IMR-90 (cell line): ENCODE measurements around the gene USP33. TPM values are rescaled to one million over a fixed set of nuclear protein-coding genes. Genes with fewer than 3 reads are reported as not detected.

Experiments
- ATAC-seq: fragments of 200-7000 bp; cut with Tn5 transposase; 2 replicates; pipeline ENCODE4 v1.9.1; 2020; ENCODE audit warnings: low read depth, mild to moderate bottlenecking, moderate library complexity
- BruUV-seq: library from RNA; stranded (reverse); fragments of 400-500 nt; replicated peaks from 2 replicates; lab custom pipeline; 2021; lab: Mats Ljungman, UMichigan
- CTCF ChIA-PET: fragments of 300-600 bp; formaldehyde crosslinking; extraction: SDS; loops from one replicate; lab custom pipeline; 2021; ENCODE audit warnings: antibody characterized with exemption; lab: Yijun Ruan, JAX
- POLR2A ChIA-PET: fragments of 300-600 bp; sonication (Branson Sonifier 250); formaldehyde crosslinking; loops from one replicate; lab custom pipeline; 2022; ENCODE audit warnings: antibody characterized with exemption; ENCODE audit not compliant: unreplicated experiment; lab: Charles Lee
- DNase-seq: peaks from one replicate; pipeline ENCODE4 v3.0.0; 2013
- H2AFZ ChIP-seq: replicated peaks from 2 replicates; pipeline ENCODE3; 2013; ENCODE audit warnings: low read length, mild to moderate bottlenecking; ENCODE audit not compliant: poor library complexity
- H2AK5ac ChIP-seq: 2 replicates; pipeline ENCODE4 v1.6.1; 2013; ENCODE audit warnings: low read depth, low read length, inconsistent platforms
- H2AK9ac ChIP-seq: replicated peaks from 2 replicates; pipeline ENCODE3; 2013; ENCODE audit warnings: mild to moderate bottlenecking, low read depth, low read length, moderate library complexity; ENCODE audit not compliant: poor library complexity
- H2BK120ac ChIP-seq: 2 replicates; pipeline ENCODE4 v1.6.1; 2013; ENCODE audit warnings: low read depth, low read length, inconsistent platforms
- H2BK15ac ChIP-seq: 3 replicates; pipeline ENCODE4 v1.6.1; 2013; ENCODE audit warnings: low read depth, low read length, inconsistent platforms
- H2BK20ac ChIP-seq: 2 replicates; pipeline ENCODE4 v1.6.1; 2013; ENCODE audit warnings: low read depth, mild to moderate bottlenecking, inconsistent platforms, low read length, moderate library complexity
- H2BK5ac ChIP-seq: 2 replicates; pipeline ENCODE4 v1.6.1; 2013; ENCODE audit warnings: mild to moderate bottlenecking, low read depth, low read length, inconsistent platforms; ENCODE audit not compliant: poor library complexity, severe bottlenecking
- H3K14ac ChIP-seq: replicated peaks from 2 replicates; pipeline ENCODE4 v1.6.1; 2013; ENCODE audit warnings: low read depth, low read length, inconsistent platforms
- H3K18ac ChIP-seq: 2 replicates; pipeline ENCODE4 v1.6.1; 2013; ENCODE audit warnings: low read depth, low read length, control low read depth
- H3K23ac ChIP-seq: 2 replicates; pipeline ENCODE4 v1.6.1; 2013; ENCODE audit warnings: low read depth, low read length, inconsistent platforms
- H3K27ac ChIP-seq: 2 replicates; pipeline ENCODE4 v1.5.1; 2013; ENCODE audit warnings: mild to moderate bottlenecking, control low read depth, low read length; ENCODE audit not compliant: insufficient read depth
- H3K27me3 ChIP-seq: 2 replicates; pipeline ENCODE4 v1.6.1; 2013; ENCODE audit warnings: low read length; ENCODE audit not compliant: control insufficient read depth, insufficient read depth
- H3K36me3 ChIP-seq: 2 replicates; pipeline ENCODE4 v1.6.1; 2013; ENCODE audit warnings: low read length, mixed read lengths; ENCODE audit not compliant: control insufficient read depth, insufficient read depth
- H3K4ac ChIP-seq: 2 replicates; pipeline ENCODE4 v1.6.1; 2013; ENCODE audit warnings: low read depth, low read length, inconsistent platforms
- H3K4me1 ChIP-seq: 2 replicates; pipeline ENCODE4 v1.6.1; 2013; ENCODE audit warnings: low read length, mixed read lengths; ENCODE audit not compliant: control insufficient read depth, insufficient read depth
- H3K4me2 ChIP-seq: 2 replicates; pipeline ENCODE4 v1.6.1; 2013; ENCODE audit warnings: low read depth, mild to moderate bottlenecking, control low read depth, low read length, moderate library complexity
- H3K4me3 ChIP-seq: 2 replicates; pipeline ENCODE4 v1.5.1; 2013; ENCODE audit warnings: low read depth, mild to moderate bottlenecking, control low read depth, low read length, moderate library complexity; ENCODE audit not compliant: insufficient read depth
- H3K56ac ChIP-seq: 2 replicates; pipeline ENCODE4 v1.6.1; 2013; ENCODE audit warnings: low read length, inconsistent platforms; ENCODE audit not compliant: insufficient read depth; ENCODE audit errors: extremely low read depth
- H3K79me1 ChIP-seq, 2 experiments: 2 replicates each; pipeline ENCODE4 v1.6.1; 2013; ENCODE audit warnings: low read length in 2 of 2, inconsistent platforms in 1 of 2, low read depth in 1 of 2
- H3K9ac ChIP-seq: 2 replicates; pipeline ENCODE4 v1.6.1; 2013; ENCODE audit warnings: low read depth, low read length, control low read depth
- H3K9me1 ChIP-seq: 2 replicates; pipeline ENCODE4 v1.6.1; 2013; ENCODE audit warnings: low read length, inconsistent platforms; ENCODE audit not compliant: insufficient read depth
- H3K9me3 ChIP-seq: 2 replicates; pipeline ENCODE4 v1.6.1; 2013; ENCODE audit warnings: low read length; ENCODE audit not compliant: control insufficient read depth, insufficient read depth
- H4K20me1 ChIP-seq: 2 replicates; pipeline ENCODE4 v1.6.1; 2013; ENCODE audit warnings: low read length, inconsistent platforms; ENCODE audit not compliant: insufficient read depth
- H4K5ac ChIP-seq: 2 replicates; pipeline ENCODE4 v1.6.1; 2013; ENCODE audit warnings: mild to moderate bottlenecking, low read depth, low read length, control low read depth
- H4K8ac ChIP-seq, 2 experiments: 2 replicates each; pipeline ENCODE4 v1.6.1; 2013; ENCODE audit warnings: low read depth in 2 of 2, low read length in 2 of 2, control low read depth in 1 of 2, inconsistent platforms in 1 of 2
- H4K91ac ChIP-seq: 2 replicates; pipeline ENCODE4 v1.6.1; 2013; ENCODE audit warnings: low read depth, low read length, inconsistent platforms; ENCODE audit not compliant: insufficient read depth
- BHLHE40 ChIP-seq: fragments of 150-350 bp; IDR thresholded peaks from 2 replicates; pipeline ENCODE4 v1.6.1; 2016; ENCODE audit warnings: mild to moderate bottlenecking, low read depth, low read length
- CEBPB ChIP-seq: IDR thresholded peaks from 2 replicates; pipeline ENCODE4 v1.6.1; 2012; ENCODE audit warnings: low read depth, low read length, improper control_type of control experiment
- CHD1 ChIP-seq: IDR thresholded peaks from 2 replicates; pipeline ENCODE4 v1.6.1; 2012; ENCODE audit warnings: low read depth, low read length, improper control_type of control experiment
- FOS ChIP-seq: fragments of 150-350 bp; IDR thresholded peaks from 2 replicates; pipeline ENCODE4 v1.6.1; 2016; ENCODE audit warnings: low read depth, low read length
- MAFK ChIP-seq: IDR thresholded peaks from 2 replicates; pipeline ENCODE4 v1.6.1; 2012; ENCODE audit warnings: low read depth, low read length, improper control_type of control experiment
- MAZ ChIP-seq: IDR thresholded peaks from 2 replicates; pipeline ENCODE4 v1.6.1; 2012; ENCODE audit warnings: low read depth, mild to moderate bottlenecking, low read length, improper control_type of control experiment, moderate library complexity, borderline replicate concordance
- MXI1 ChIP-seq: IDR thresholded peaks from 2 replicates; pipeline ENCODE4 v1.6.1; 2012; ENCODE audit warnings: low read depth, mild to moderate bottlenecking, low read length, moderate library complexity, borderline replicate concordance
- NFE2L2 ChIP-seq: fragments of 150-350 bp; IDR thresholded peaks from 2 replicates; pipeline ENCODE4 v1.6.1; 2016; ENCODE audit warnings: low read depth, mild to moderate bottlenecking, low read length
- POLR2A ChIP-seq: IDR thresholded peaks from 2 replicates; pipeline ENCODE4 v1.6.1; 2012; ENCODE audit warnings: mild to moderate bottlenecking, low read depth, low read length
- RAD21 ChIP-seq: IDR thresholded peaks from 2 replicates; pipeline ENCODE4 v1.6.1; 2012; ENCODE audit warnings: low read length, improper control_type of control experiment
- RCOR1 ChIP-seq: IDR thresholded peaks from 2 replicates; pipeline ENCODE4 v1.6.1; 2012; ENCODE audit warnings: mild to moderate bottlenecking, low read length, improper control_type of control experiment; ENCODE audit not compliant: insufficient replicate concordance
- RFX5 ChIP-seq: IDR thresholded peaks from 2 replicates; pipeline ENCODE4 v1.8.0; 2012; ENCODE audit warnings: low read depth, mild to moderate bottlenecking, low read length, moderate library complexity
- SMC3 ChIP-seq: fragments of 150-350 bp; IDR thresholded peaks from 2 replicates; pipeline ENCODE4 v1.6.1; 2016; ENCODE audit warnings: low read depth, mild to moderate bottlenecking, antibody characterized with exemption, low read length, moderate library complexity
- WGBS, 2 experiments: methylation state at CpG; one replicate each; pipeline versions ENCODE4 v1.1.5 to v1.1.7; 2013; ENCODE audit warnings: missing lambda C conversion rate in 2 of 2; ENCODE audit not compliant: insufficient read length in 1 of 2; ENCODE audit errors: extremely low coverage in 2 of 2; 5-methylcytosine and 5-hydroxymethylcytosine counted together
- dilution Hi-C: fragments of 300-500 bp; cut with HindIII; formaldehyde crosslinking; loops from one replicate; pipeline ENCODE4 v1.14.3; 2018; ENCODE audit warnings: low sequenced_read_pairs; ENCODE audit not compliant: unreplicated experiment
- in situ Hi-C: fragments of 300-500 bp; cut with MboI; formaldehyde crosslinking; loops from 3 replicates; pipeline ENCODE4 v1.14.3; 2019; ENCODE audit warnings: low sequenced_read_pairs, inconsistent platforms, mixed read lengths
- intact Hi-C: fragments of 100-400 bp; cut with micrococcal nuclease; formaldehyde crosslinking; loops from 2 replicates; pipeline ENCODE4 v1.10.0; 2022
- polyA plus RNA-seq, 3 experiments: library from polyadenylated mRNA; depleted of rRNA; stranded (reverse); fragments of >200 nt; gene quantifications; 2 replicates each; pipeline ENCODE4 v1.2.3, GENCODE V29; 2012; ENCODE audit warnings: low replicate concordance in 1 of 3
- total RNA-seq: library from RNA; depleted of rRNA; stranded (reverse); fragments of >200 nt; gene quantifications from 2 replicates; pipeline ENCODE4 v1.2.3, GENCODE V29; 2012
- TF ChIP-seq, protein P1 (sequence below): fragments of 150-350 bp; IDR thresholded peaks from 2 replicates; pipeline ENCODE4 v1.6.1; 2017; ENCODE audit warnings: mild to moderate bottlenecking, antibody characterized with exemption, low read length, low read depth
- TF ChIP-seq, protein P2 (sequence below): conservative IDR thresholded peaks from 2 replicates; pipeline ENCODE4 v1.5.1; 2012; ENCODE audit warnings: mild to moderate bottlenecking, low read depth, low read length, improper control_type of control experiment
- TF ChIP-seq, protein P3 (sequence below): fragments of 150-350 bp; IDR thresholded peaks from 2 replicates; pipeline ENCODE4 v1.6.1; 2016; ENCODE audit warnings: low read depth, mild to moderate bottlenecking, low read length, moderate library complexity, borderline replicate concordance

USP33 gene
- total and polyA plus RNA-seq, 2 of the 4 experiments (the other 2 are of a cell fraction), result 33.7 to 64.5 TPM

DNA sequence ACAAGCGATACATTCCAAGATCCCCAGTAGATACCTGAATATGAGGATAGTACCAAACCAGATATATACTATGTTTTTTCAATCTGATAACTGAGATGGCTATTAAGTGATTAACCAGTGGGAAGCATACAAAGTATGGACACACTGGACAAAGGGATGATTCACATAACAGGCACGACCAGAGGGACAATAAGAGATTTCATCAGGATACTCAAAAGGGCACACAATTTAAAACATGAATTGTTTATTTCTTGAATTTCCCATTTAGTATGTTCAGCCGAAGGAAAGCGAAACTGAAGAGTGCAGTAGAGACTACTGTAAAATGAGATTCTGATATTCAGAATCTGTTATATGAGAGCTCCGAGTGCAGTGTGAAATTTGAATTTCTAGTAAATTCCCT is 87.8 kb downstream of the USP33 start:
- H4K20me1 ChIP-seq, result peaks cover 39% of the 10 kb centered on the region
- no peak overlapping the region for H3K56ac ChIP-seq
- dilution Hi-C loops (no loop called here), in situ Hi-C loops (no loop called here), intact Hi-C loops (no loop called here)
- H3K36me3 ChIP-seq, result no peaks in the 10 kb centered on the region
- no peak for TF ChIP-seq POLR2A
- no peak for TF ChIP-seq MAZ
- TF ChIP-seq FOS, result no peak
- TF ChIP-seq SMC3, result no peak
- TF ChIP-seq BHLHE40, result no peak
- TF ChIP-seq, protein P1, sequence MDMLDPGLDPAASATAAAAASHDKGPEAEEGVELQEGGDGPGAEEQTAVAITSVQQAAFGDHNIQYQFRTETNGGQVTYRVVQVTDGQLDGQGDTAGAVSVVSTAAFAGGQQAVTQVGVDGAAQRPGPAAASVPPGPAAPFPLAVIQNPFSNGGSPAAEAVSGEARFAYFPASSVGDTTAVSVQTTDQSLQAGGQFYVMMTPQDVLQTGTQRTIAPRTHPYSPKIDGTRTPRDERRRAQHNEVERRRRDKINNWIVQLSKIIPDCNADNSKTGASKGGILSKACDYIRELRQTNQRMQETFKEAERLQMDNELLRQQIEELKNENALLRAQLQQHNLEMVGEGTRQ, result no peak
- no peak for TF ChIP-seq MXI1
- no peak for TF ChIP-seq MAFK
- TF ChIP-seq CEBPB, result no peak
- TF ChIP-seq NFE2L2, result no peak
- TF ChIP-seq CHD1, result no peak
- TF ChIP-seq, protein P2, sequence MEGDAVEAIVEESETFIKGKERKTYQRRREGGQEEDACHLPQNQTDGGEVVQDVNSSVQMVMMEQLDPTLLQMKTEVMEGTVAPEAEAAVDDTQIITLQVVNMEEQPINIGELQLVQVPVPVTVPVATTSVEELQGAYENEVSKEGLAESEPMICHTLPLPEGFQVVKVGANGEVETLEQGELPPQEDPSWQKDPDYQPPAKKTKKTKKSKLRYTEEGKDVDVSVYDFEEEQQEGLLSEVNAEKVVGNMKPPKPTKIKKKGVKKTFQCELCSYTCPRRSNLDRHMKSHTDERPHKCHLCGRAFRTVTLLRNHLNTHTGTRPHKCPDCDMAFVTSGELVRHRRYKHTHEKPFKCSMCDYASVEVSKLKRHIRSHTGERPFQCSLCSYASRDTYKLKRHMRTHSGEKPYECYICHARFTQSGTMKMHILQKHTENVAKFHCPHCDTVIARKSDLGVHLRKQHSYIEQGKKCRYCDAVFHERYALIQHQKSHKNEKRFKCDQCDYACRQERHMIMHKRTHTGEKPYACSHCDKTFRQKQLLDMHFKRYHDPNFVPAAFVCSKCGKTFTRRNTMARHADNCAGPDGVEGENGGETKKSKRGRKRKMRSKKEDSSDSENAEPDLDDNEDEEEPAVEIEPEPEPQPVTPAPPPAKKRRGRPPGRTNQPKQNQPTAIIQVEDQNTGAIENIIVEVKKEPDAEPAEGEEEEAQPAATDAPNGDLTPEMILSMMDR, result no peak
- TF ChIP-seq, protein P3, sequence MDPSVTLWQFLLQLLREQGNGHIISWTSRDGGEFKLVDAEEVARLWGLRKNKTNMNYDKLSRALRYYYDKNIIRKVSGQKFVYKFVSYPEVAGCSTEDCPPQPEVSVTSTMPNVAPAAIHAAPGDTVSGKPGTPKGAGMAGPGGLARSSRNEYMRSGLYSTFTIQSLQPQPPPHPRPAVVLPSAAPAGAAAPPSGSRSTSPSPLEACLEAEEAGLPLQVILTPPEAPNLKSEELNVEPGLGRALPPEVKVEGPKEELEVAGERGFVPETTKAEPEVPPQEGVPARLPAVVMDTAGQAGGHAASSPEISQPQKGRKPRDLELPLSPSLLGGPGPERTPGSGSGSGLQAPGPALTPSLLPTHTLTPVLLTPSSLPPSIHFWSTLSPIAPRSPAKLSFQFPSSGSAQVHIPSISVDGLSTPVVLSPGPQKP, result no peak
- no peak for TF ChIP-seq RAD21
- TF ChIP-seq RFX5, result no peak
- no peak for TF ChIP-seq RCOR1
- no peak overlapping the region for H3K18ac ChIP-seq
- peaks cover 5 to 42% of the 10 kb centered on the region in 2 experiments; a peak in 2 of 4 replicates for H3K79me1 ChIP-seq
- H4K8ac ChIP-seq, result no peak overlapping the region
- 93% methylated on average over 3 of the region's 5 CpGs; no CpG with 5 or more reads in 1 of the 2 experiments for WGBS, 2 experiments
- ChIA-PET CTCF (no interaction called here), POLR2A (no interaction called here)
- no peak overlapping the region for H4K5ac ChIP-seq
- H3K9me3 ChIP-seq, result no peaks in the 10 kb centered on the region
- H3K27me3 ChIP-seq, result no peaks in the 10 kb centered on the region
- H4K91ac ChIP-seq, result no peak overlapping the region
- H2BK120ac ChIP-seq, result no peak overlapping the region
- H3K4me2 ChIP-seq, result peak overlapping the region; percentile 95; the same call in 1 of the 2 replicates
- peak overlapping the region; percentile 10 for H2BK5ac ChIP-seq
- H2BK20ac ChIP-seq, result no peak overlapping the region
- no peak overlapping the region for H2AFZ ChIP-seq
- H2AK5ac ChIP-seq, result no peak overlapping the region
- no TSS peak for BruUV-seq
- no peak overlapping the region for H3K14ac ChIP-seq
- no peak overlapping the region for H3K27ac ChIP-seq
- H3K4me1 ChIP-seq, result peaks cover 17% of the 10 kb centered on the region
- H3K4me3 ChIP-seq, result no peak overlapping the region
- H3K9ac ChIP-seq, result no peak overlapping the region
- no peak overlapping the region for H3K4ac ChIP-seq
- no peak overlapping the region for H2BK15ac ChIP-seq
- peak; percentile 56 for ATAC-seq
- H3K9me1 ChIP-seq, result peaks cover 4% of the 10 kb centered on the region; the same call in 1 of the 2 replicates
- H3K23ac ChIP-seq, result no peak overlapping the region
- DNase-seq, result peak; percentile 53
- no peak overlapping the region for H2AK9ac ChIP-seq
